ENCODE measurements around the gene LRRC28. TPM values are rescaled to one million over a fixed set of nuclear protein-coding genes. Genes with fewer than 3 reads are reported as not detected.

LRRC28 gene
- total RNA-seq, 4 donors from 2014 or later, result 15.7 to 39.9 (median 24.7) TPM

- no peak overlapping the region for H3K4me3 ChIP-seq
- H3K4me1 ChIP-seq, result peaks cover 23 to 27% (median 27%) of the 10 kb centered on the region in 4 donors
- DNase-seq (ENCODE audit: extremely low spot score), result no peak
- intact Hi-C loops (cut with DNase I), result no loop called here
- H3K36me3 ChIP-seq, result no peaks in the 10 kb centered on the region
- 93% methylated on average over 26 of the region's 26 CpGs for WGBS
- no peak for TF ChIP-seq EP300 (IDR thresholded peaks at IDR 0.05)
- no peak for TF ChIP-seq POLR2A (IDR thresholded peaks at IDR 0.05; ENCODE audit: low read depth)
- TF ChIP-seq CTCF (IDR thresholded peaks at IDR 0.05), result no peak
- TF ChIP-seq POLR2AphosphoS5 (IDR thresholded peaks at IDR 0.05), result no peak
- no peaks in the 10 kb centered on the region for H3K9me3 ChIP-seq
- H3K27ac ChIP-seq (replicated peaks in 1 of 4), result peak overlapping the region; percentile 53 to 78 (median 65)
- no peaks in the 10 kb centered on the region for H3K27me3 ChIP-seq
Measured at GRCh38 chr15:99426431-99427105, 175.3 kb downstream of the LRRC28 start.

- Histone ChIP-seq H3K4me3 (no peak overlapping the region), H3K27ac (replicated peaks in 1 of 4) (no peak overlapping the region), H3K36me3 (no peaks in the 10 kb centered on the region), H3K4me1 (peaks cover 23 to 27% (median 27%) of the 10 kb centered on the region in 4 donors), H3K9me3 (no peaks in the 10 kb centered on the region), H3K27me3 (no peaks in the 10 kb centered on the region)
- intact Hi-C loops (cut with DNase I), result no loop called here
- 94% methylated on average over 8 of the region's 8 CpGs for WGBS
- TF ChIP-seq CTCF (IDR thresholded peaks at IDR 0.05) (no peak), EP300 (IDR thresholded peaks at IDR 0.05) (no peak), POLR2AphosphoS5 (IDR thresholded peaks at IDR 0.05) (no peak), POLR2A (IDR thresholded peaks at IDR 0.05; ENCODE audit: low read depth) (no peak)
- no peak for DNase-seq (ENCODE audit: extremely low spot score)
Measured at GRCh38 chr15:99427210-99427609, 175.9 kb downstream of the LRRC28 start.

GRCh38 chr15:99427668-99428361 is 176.5 kb downstream of the LRRC28 start:
- Histone ChIP-seq H3K4me3 (no peak overlapping the region), H3K36me3 (no peaks in the 10 kb centered on the region), H3K27me3 (no peaks in the 10 kb centered on the region), H3K4me1 (peaks cover 25 to 30% (median 30%) of the 10 kb centered on the region in 4 donors), H3K27ac (replicated peaks in 1 of 4) (no peak overlapping the region), H3K9me3 (no peaks in the 10 kb centered on the region)
- no peak for DNase-seq (ENCODE audit: extremely low spot score)
- intact Hi-C loops (cut with DNase I), result no loop called here
- WGBS, result 96% methylated on average over 22 of the region's 22 CpGs
- TF ChIP-seq POLR2A (IDR thresholded peaks at IDR 0.05; ENCODE audit: low read depth), result no peak
- TF ChIP-seq POLR2AphosphoS5 (IDR thresholded peaks at IDR 0.05), result no peak
- TF ChIP-seq CTCF (IDR thresholded peaks at IDR 0.05), result no peak
- TF ChIP-seq EP300 (IDR thresholded peaks at IDR 0.05), result no peak

GRCh38 chr15:99429681-99430081 is 178.4 kb downstream of the LRRC28 start:
- no peak for DNase-seq (ENCODE audit: extremely low spot score)
- H3K36me3 ChIP-seq, result no peaks in the 10 kb centered on the region
- 94% methylated on average over 5 of the region's 5 CpGs for WGBS
- intact Hi-C loops (cut with DNase I), result no loop called here
- no peaks in the 10 kb centered on the region for H3K27me3 ChIP-seq
- no peaks in the 10 kb centered on the region for H3K9me3 ChIP-seq
- H3K4me1 ChIP-seq, result peaks cover 36 to 41% (median 40%) of the 10 kb centered on the region in 4 donors
- H3K4me3 ChIP-seq, result no peak overlapping the region
- H3K27ac ChIP-seq (replicated peaks in 1 of 4), result no peak overlapping the region
- TF ChIP-seq POLR2AphosphoS5 (IDR thresholded peaks at IDR 0.05) (no peak), POLR2A (IDR thresholded peaks at IDR 0.05; ENCODE audit: low read depth) (no peak), EP300 (IDR thresholded peaks at IDR 0.05) (no peak), CTCF (IDR thresholded peaks at IDR 0.05) (no peak)

Measured in esophagus muscularis mucosa (tissue), 4 donors.